Measurements from ENCODE around the gene SARS2.
A peak's percentile ranks its signal among the peaks of the same experiment; 100 is the strongest.
"Not testable (repeated sequence)": the region's sequence is repeated elsewhere in the genome, so short reads cannot be mapped to it uniquely, and the experiment has no call there.

The SARS2 gene, protein sequence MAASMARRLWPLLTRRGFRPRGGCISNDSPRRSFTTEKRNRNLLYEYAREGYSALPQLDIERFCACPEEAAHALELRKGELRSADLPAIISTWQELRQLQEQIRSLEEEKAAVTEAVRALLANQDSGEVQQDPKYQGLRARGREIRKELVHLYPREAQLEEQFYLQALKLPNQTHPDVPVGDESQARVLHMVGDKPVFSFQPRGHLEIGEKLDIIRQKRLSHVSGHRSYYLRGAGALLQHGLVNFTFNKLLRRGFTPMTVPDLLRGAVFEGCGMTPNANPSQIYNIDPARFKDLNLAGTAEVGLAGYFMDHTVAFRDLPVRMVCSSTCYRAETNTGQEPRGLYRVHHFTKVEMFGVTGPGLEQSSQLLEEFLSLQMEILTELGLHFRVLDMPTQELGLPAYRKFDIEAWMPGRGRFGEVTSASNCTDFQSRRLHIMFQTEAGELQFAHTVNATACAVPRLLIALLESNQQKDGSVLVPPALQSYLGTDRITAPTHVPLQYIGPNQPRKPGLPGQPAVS

DNA sequence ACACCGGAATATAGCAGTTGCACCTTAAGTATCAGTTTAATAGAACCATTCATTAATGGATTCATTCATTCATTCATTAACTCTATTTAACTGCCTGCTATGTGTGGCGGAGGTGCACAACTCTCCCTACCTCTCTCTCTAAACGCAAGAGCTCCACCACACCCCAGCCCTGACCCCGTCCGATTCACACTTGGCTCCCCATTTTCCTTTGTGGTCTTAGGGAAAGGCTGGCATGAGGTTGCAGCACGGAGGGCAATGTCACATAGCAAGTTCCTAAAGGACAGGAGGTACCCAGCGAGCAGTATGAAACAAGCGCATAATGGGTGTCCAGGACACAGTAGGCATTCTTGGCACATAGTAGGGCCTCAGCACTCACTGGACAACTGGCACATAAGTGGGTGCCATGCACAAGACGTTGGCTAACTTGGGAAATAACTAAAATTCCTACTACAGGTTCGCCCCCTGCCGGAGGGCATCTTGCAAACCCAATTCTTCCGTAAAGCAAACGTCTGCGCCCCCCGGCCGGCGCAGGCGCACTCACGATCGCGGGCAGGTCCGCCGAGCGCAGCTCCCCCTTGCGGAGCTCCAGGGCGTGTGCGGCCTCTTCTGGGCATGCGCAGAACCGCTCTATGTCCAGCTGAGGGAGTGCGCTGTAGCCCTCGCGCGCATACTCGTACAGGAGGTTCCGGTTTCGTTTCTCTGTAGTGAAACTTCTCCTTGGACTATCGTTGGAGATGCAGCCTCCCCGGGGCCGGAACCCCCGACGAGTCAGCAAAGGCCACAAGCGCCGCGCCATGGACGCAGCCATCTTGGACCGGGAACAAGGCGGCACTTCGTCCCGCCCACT, at the start of gene SARS2:
TSS of gene SARS2 (minus strand) at position 835 of the 847 bp plus-strand sequence. CDS start at position 808, 27 bp downstream.
- peak; percentile 78 for DNase-seq

DNA sequence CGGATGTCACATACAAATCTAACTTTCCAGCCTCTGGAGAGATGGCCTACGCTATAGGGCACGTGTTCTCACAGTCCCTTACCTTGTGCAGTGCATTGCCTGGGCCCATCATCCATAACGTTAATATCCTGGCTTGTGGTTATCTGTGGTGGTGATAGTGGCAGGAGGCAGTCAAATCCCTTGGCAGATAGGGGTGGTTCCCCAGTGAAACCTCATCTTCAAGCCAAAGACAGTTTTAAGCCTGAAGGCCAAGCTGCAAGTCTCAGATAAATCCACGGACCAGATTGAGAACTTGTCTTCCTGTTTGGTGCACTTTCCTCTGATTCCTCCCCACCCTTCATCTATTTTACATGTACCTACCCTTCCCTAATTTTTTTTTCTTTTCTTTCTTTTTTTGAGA, 49.2 kb upstream of the SARS2 start:
- no peak for DNase-seq

DNA sequence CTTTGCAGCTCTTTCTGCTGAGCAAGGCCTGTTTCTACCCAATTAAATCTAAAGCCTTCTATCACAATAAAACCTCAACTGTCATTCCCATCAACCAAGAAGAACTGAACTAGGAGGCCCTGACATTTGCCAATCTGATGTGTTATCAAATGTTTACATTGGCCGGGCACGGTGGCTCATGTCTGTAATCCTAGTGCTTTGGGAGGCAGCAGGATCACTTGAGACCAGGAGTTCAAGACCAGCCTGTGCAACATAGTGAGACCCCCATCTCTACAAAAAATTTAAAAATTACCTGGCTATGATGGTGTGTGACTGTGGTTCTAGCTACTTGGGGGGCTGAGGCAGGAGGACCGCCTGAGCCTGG, 47.7 kb upstream of the SARS2 start:
- no peak for DNase-seq

DNA sequence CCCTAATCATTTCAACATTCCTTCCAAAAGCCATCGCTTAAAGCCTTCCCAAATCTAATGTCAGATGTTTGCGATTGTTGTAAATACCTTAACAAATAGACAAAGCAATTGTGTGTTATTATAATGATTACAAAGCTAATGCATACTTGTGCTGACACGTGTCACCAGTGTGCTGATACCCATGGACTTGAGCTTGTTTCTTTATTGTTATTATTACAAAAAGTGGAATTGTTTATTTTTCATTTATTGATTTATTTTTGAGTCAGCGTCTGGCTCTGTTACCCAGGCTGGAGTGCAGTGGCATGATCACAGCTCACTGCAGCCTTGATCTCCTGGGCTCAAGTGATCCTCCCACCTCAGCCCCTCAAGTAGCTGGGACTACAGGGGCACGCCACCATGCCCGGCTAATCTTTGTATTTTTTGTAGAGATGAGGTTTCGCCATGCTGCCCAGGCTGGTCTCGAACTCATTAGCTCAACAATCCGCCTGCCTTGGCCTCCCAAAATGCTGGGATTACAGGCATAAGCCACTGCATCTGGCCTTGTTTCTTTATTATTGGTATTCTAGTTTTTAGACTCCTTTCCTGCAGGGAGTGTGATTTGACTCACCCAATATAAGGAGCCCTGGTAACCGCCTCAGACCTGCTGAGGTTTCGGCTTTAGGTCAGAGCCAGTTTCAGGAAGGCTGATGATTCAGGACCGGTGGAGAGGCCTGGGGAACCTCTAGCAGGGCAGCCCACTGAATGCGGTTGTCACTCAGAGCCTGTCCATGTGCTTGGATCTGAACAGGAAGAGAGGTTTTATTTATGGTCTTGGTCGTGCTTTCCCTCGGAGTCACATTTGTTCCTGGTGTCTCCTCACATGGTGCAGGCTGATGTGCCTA, 47.1 kb upstream of the SARS2 start:
- no peak for DNase-seq

DNA sequence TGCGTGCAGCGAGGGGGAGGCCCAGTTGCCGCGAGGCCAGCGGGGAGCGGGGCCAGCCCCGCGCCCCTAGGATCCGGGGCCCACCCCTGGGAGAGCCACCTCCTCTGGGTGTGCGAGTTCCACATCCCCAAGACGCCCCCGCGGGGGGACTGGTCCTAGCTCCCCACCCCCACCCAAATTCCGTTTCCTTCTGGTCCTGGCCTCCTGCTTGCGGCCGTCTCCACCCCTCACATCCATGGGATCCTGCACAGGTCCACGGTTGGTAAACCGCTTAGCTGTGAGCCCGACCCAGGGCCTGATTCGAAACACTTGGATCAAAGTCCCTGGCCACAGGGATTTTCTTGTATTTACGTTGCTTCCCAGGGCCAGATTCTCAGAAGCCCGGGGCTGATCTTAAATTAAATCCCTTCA, 45.3 kb upstream of the SARS2 start:
- no peak for DNase-seq

DNA sequence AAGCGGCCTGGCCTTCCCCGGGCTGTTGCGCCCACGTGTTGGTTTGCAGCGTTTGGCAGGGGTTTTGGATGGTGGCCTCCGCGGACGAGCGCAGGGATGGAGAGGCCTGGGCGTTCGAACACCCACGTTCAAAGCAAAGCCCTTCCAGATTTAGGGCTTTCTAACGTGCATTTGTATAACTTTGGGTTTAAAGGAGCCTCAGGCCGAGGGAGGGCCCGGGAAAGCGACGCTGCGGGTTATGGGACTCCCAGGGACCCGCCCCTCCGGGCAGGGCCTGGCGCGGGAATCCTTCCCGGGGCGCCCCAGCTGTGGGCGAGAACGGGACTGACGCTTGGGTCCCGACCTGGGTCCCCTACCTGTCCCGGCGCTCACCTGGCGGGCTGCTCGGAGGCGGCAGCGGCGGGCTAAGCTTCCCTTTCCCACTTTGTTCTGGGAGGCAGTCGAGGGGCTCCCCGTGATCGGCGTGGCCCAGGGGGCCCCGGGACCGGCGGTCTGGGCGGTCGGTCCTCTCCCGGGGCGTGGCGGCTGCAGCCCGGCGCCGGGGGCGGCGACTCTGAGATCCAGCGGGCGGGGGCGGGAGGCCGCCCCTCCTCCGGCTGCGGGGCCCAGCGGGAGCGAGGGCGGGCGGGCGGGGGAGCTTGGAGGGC, 44.8 kb upstream of the SARS2 start, which contains the start of gene FBXO17:
TSS of gene FBXO17 (minus strand) at position 529 of the 647 bp plus-strand sequence. CDS start 25,423 bp downstream, outside the sequence.
- DNase-seq: no peak

DNA sequence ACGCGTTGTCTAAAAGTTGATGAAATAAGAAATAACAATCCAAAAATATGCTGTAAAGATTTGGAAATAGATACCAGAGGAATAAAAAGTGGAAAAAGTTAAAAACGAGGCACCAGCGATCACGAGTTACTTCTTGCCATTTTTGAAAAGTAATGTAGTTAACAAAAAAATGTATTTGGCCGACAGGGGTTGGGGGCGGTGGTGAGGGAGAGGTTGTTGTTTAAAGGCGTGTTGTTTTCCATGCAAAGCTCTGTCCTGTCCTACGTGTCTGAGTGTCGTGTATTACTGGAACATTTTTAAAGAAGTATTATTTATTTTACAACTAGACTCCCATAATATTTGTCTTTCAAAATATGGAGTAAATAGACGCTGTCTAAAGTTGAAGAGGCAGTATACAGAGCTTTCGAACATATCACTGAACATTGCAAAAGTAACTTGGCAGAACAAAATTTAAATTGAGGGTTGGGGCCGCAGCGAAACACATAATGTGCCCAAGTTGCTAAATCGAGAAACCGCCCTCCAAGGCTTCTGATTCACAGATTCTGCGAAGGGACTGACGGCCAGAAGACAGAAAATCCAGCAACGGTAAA, 44.2 kb upstream of the SARS2 start:
- DNase-seq: no peak

DNA sequence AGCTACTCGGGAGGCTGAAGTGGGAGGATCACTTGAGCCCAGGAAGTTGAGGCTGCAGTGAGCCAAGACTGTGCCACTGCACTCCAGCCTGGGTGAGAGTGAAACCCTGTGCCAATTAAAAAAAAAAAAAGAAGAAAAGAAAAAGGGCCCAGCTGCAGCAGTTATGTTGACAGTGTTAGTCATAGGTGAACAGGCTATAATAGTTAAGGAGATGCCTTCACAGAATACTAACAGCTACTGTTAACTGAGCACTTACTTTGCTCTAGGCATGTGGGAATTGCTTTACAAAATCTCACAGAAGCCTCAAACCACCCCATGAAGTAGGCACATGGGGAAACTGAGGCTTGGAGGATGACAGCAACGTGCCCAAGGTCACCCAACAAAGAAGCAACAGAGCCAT, 41.1 kb upstream of the SARS2 start:
- DNase-seq: no peak

DNA sequence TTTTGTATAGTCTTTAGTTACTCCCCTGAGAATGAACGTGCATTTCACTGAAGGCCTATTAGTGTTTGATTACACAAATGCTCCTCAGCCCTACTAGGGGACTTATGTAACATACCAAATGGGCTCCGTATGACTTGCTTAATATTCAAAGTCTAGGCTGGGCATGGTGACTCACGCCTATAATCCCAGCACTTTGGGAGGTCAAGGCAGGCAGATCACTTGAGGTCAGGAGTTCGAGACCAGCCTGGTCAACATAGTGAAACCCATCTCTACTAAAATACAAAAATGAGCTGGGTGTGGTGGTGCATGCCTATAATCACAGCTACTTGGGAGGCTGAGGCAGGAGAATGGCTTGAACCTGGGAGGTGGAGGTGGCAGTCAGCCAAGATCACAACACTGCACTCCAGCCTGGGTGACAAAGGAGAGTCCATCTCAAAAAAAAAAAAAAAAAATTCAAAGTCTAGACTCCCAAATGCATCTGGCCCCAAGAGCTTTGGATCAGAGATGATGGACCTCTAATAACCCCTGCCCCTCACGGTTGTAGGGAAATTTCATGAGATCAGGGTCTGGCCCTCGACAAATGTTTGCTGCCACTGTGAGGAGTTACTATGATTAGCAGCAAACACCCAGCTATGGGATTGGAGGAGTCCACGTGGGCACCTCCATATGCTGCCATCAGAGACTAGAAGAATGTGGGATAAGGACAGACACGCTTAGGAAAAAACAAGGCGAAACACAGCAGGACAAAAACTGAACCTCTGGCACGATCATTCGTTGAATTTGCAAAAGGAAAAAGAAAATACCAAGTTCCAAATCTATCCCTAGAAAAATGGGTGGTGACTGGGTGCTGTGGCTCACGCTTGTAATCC, 40.3 kb upstream of the SARS2 start:
- DNase-seq: no peak

DNA sequence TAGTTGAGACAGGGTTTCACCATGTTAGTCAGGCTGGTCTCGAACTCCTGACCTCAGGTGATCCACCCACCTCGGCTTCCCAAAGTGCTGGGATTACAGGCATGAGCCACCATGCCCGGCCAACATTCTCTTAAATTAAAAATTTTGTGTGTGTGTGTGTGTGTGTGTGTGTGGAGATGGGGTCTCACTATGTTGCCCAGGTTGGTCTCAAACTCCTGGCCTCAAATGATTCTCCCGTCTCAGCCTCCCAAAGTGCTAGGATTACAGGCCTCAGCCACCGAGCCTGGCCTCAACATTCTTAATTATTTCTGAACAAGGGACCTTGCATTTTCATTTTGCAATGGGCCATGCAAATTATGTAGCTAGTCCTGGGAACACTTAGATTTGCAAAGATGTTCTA, 35.6 kb upstream of the SARS2 start:
- not testable (repeated sequence) for DNase-seq

DNA sequence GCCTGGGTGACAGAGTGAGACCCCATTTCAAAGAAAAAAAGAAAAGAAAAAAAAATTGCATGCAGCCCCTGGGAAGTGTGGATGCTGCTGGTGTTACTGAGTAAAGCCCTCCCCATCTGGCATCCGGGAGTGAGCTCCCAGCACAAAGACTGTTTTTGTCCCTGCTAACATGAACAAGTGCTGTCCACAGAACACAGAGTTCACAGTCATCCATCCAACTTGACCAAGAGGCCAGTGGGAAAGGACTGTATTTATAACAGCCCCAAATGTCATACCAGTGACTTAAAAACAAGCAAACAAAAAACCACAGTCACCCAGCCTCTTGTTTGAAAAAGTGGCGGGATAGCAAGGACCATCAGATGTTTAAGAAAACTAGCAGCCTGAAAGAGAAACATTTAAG, 34.2 kb upstream of the SARS2 start:
- DNase-seq: no peak

DNA sequence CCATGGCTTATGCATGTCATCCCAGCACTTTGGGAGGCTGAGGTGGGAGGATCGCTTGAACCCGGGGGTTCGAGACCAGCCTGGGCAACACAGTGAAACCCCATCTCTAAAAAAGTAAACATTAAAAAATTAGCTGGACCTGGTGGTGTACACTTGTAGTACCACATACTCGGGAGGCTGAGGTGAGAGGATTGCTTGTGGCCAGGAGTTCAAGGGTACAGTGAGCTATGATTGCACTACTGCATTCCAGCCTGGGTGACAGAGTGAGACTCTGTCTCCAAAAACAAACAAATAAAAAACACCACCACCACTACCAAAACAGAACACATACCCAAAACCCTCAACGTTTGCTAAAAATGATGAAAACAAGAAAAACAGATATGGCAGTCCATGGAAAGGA, 29.1 kb upstream of the SARS2 start:
- no peak for DNase-seq

DNA sequence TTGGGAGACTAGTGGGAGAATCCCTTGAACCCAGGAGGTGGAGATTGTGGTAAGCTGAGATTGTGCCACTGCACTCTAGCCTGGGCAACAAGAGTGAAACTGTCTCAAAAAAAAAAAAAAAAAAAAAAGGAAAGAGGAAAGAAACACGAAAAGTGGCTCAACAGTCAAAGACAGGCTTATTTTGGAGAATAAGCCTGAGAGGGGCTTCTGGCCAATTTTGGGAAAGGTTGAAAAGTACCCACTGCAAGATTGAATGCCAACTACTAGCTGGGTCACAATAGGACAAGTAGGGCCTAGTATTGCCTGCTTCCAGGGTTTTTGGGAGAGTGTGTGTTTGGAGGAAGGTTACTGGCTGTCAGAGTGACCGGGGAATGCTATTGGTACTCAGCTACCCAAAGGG, 27.7 kb upstream of the SARS2 start:
- no peak for DNase-seq

DNA sequence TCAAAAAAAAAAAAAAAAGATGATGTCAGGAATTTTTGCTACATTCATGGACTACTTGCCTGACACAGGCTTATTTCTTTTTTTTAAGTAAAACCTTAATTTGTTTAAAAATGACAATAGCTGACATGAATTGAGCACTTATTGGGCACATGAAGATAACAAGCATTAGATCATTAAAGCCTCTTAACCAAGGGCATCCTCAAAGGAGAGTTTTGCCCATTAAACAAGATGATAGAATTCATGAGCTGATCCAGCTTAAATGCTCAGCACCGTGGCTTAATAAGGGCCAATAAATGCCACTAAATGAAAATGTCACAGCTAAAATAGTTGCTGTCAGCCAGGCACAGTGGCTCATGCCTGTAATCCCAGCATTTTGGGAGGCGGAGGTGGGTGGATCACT, 25.7 kb upstream of the SARS2 start:
- no peak for DNase-seq

DNA sequence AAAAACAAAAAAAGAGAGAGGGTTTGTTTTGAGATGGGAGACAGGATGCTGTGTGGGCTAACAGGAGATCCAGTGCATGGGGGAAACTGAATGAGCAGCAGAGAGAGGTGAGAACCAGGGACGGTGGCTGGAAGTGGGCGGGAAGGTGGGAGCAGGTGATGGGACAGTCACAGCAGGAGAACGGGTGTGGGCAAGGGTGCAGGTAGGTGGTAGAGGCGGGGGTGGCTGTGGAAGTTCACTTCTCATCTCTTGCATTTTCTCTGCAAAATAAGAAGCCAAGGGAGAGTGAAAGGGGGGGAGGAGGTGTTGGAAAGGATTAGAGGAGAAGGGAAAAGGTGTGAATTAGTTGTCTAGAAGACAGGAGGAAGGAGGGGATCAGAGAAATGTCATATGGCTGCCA, 23.1 kb upstream of the SARS2 start:
- no peak for DNase-seq

DNA sequence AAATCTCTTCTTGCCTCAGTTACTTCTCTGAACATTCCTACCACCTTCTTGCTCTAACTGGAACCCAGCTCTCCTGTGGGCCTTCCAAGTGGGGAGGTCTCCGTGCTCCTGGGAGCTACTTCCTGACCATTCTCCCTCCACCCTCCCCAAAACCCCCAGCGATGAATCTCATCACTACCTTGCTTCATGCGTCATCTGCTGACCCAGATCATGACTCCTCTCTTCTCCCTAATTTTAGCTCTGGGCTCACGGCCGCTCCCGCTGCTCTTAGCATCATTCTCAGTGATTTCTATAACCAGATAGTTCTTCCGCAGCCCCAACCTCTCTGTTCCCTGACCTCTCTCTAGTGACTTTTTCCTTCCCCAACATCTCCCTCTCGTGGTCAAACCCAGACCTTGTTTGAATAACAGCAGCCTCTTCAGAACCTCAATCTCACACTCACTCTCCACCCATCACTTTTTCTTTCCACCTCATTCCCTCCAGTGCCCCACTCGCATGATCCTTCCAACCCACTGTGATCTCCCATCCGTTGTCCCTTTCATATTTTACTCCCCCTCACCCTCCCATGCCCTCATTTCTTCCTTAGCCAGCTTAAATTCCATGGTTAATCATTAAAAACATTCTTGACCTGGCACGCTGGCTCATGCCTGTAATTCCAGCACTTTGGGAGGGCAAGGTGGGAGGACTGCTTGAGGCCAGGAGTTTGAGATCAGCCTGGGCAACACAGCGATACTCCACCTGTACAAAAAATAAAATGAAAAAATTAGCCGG, 22.0 kb upstream of the SARS2 start:
- no peak for DNase-seq

DNA sequence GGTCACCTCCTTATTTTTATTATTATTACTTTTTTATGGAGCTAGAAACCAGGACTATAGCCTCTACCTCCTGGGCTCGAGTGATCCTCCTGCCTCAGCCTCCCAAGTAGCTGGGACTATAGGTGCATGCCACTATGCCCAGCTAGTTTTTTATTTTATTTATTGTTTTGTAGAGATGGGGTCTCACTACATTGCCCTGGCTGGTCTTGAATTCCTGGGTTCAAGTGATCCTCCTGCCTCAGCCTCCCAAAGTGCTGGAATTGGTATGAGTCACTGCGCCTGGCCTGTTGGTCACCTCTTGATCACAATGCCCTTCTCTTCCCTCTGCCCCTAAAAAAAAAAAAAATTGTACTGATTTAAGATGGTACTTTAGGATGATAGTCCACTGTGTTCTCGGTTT, 20.6 kb upstream of the SARS2 start:
- DNase-seq: no peak

DNA sequence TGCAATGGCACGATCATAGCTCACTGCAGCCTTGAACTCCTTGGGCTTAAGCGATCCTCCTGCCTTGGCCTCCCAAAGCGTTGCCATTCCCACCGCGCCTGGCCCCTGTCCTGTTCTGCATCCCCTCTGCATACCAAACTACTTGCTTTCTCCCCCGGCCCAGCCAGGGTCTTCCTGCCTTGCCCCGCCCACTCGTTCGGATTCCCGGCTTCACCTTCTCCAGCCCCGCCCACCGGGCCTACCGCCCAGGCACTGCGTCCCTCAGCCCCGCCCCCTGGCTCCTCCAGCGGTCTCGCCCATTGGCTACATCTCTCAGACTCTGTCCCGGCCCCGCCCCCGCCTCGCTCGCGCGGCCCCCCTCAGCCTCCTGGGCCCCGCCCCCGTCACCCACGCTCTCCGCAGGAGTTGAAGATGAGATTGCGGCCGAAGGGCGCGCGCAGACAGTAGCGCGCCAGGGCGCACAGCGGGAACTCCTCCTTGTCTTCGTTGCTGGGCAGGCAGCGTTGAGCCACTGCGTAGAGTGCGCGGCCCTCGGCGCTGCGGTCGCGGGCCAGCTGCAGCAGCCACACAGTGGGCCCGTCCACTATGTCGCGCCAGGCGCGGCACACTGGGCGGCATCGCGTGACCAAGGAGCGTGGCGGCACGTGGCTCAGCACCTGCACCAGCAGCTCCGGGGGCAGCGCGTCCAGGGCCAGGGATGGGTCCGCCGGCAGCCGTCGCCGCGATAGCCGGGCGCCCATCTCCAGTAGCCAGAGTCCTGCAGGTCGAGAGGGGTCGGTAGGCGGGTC, 19.2 kb upstream of the SARS2 start:
- DNase-seq: peak; percentile 95
